Epidermal melanocyte (primary cell): ENCODE data around the gene RNU6-1.

ENCODE experiments used
- DNase-seq: peaks from one replicate; pipeline ENCODE4 v3.0.0; 2011; ENCODE audit warnings: low spot score; ENCODE audit not compliant: insufficient read length

Gene RNU6-1

GRCh38 chr15:67821784-67822440 is 17.9 kb downstream of the RNU6-1 start:
- DNase-seq: no peak

DNA sequence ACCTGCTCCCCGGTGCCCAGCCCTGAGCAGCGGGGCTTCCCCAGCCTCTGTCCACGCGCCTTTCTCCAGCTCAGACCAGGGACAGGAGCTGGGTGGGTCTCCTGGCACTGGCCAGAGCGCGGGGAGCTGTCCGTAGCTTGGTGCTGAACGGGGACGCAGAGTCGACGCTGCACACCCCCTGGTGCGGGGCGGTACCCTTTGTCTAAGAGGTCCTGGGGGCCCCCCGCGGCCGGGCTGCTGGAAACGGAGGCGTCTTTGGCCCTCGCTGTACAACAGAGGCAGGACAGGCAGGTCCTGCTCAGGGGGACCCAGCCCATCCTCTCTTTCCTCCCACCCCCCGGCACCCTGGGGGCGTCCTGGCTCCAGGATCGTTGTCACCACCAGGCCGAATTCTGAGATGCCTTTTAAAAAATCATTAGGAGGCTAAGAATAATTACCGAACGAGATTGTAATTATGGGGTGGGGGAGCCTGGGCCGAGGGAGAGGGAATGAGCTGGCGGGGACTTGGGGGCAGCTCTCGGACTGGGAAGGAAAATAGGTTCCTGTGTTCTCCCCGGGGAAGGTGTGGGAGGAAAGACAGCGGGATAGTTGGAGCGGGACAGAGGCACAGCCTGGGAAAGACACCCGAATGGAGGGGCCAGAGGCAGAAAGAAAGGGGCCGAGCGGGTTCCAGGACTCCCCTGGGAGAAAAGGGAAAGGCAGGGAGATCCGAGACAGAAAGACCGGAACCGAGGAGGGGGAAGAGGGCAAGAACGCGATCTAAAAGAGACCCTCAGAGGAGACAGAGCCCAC is 18.7 kb downstream of the RNU6-1 start:
- DNase-seq: peak; percentile 96

- DNase-seq: no peak
These were observed 19.5 kb downstream of the RNU6-1 start for GRCh38 chr15:67820122-67820991.

GRCh38 chr15:67819636-67820035 is 20.2 kb downstream of the RNU6-1 start:
- no peak for DNase-seq

DNA sequence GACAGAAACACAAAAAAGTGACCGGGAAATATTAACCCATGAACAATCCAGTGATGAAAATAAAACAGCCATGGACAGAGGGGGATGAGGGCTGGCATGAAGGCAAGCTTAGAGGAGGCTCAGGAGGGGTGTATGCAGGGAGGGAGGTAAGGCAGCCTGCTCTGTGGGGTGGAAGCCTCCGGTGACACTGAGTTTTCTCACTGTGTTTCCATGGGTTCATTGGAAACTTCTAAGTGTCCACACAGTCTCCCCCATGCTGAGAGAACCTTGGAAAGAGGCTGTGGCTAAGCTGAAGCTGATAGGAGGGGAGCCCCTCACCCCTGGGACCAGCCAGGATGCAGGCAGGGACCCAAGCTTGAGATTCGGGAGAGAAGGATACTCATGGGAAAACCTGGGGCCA is 21.4 kb downstream of the RNU6-1 start:
- DNase-seq: no peak

DNA sequence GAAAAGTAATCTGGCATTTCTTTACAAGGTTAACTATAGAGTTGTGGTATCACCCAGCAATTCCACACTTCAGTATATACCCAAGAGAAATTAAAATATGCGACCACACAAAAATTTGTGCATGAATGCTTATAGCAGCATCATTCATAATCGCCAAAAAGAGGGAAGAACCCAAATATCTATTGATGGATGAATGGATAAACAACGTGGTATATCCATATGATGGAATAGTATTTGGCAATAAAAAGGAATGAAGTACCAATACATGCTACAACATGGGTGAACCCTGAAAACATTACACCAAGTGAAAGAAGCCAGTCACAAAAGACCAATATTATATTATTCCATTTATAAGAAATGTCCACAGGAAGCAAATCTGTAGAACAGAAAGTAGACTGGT is 23.2 kb downstream of the RNU6-1 start:
- DNase-seq: no peak

- DNase-seq: no peak
These were observed 24.7 kb downstream of the RNU6-1 start for GRCh38 chr15:67815036-67815592.

DNA sequence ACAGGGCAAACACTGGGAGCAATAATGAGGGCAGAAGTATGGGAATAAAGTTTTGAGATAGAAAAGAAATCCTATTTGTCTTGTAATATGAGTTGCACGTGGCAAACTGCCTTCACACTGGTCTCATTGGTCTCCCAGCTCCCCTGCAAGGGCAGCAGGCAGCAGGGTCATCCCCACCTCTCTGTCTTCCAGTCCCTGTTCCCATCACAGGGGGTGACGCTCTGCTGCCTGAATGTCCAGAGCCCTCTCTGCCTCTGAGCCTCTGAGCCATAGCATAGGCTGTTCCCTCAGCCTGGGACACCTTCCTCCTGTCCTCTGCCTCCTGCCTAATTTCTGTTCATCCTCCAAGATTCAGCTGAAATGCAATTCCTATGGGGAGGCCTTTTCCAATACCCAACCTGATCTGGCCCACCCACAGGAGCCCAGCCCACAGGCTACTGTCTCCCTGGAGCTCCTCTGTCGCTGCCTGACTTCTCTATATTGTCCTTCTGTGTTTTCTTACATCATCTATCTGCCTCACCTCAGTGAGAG is 26.7 kb downstream of the RNU6-1 start:
- DNase-seq: no peak

DNA sequence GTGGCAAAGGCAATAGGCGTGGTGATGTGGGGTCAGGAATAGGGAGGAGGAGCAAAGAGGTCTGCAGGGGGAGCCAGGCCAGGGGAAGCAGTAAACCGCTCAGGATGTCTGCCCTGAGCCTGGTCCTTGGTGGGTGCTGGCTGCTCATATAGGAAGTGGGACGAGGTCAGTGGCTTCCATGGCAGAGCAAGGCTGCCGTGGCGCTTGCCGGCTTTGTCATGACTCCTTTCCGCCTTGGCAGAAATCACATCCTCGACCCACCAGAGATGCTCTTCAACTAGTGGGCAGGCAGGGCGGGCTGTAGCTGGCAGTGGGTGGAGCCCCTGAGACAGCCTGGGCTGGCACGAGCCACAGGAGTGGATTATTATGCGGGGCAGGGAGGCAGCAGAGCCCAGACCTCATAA is 27.6 kb downstream of the RNU6-1 start:
- no peak for DNase-seq

DNA sequence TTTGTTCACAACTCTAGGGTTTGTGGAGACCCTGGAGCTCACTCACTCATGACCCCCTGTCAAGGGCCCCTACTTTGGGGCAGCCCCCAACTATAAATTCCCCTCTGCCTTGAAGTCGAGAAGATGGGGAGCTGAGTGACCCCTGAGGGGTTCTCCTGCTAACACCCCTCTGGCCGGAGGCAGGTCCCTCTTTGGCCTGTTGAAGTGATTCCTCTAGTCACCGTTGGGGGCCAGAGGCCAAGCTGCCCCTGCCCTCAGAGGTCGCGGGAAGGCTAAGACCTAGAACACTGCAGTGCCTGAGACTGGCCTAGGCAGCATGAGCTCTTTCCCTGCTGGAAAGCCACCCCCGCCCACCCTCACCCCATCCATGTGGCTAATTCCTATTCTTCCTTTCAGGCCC is 30.0 kb downstream of the RNU6-1 start:
- no peak for DNase-seq

GRCh38 chr15:67809441-67809840 is 30.4 kb downstream of the RNU6-1 start:
- DNase-seq: no peak

GRCh38 chr15:67808821-67809220 is 31.0 kb downstream of the RNU6-1 start:
- no peak for DNase-seq

DNA sequence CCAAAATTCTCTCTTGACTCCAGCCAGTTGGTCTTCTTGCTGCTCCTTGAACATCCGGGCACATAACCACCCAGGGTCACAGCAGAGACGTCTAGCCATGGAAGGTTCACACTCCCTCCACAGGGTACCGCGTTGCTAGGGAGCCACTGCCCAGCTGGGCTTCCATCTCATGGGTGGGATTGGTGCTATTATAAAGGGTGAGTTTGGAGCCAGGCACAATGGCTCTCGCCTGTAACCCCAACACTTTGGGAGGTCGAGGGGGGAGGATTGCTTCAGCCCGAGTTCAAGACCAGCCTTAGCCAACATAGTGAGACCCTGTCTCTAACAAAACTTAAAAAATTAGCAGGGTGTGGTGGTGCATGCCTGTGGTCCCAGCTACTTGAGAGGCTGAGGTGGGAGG is 32.0 kb downstream of the RNU6-1 start:
- DNase-seq: no peak

DNA sequence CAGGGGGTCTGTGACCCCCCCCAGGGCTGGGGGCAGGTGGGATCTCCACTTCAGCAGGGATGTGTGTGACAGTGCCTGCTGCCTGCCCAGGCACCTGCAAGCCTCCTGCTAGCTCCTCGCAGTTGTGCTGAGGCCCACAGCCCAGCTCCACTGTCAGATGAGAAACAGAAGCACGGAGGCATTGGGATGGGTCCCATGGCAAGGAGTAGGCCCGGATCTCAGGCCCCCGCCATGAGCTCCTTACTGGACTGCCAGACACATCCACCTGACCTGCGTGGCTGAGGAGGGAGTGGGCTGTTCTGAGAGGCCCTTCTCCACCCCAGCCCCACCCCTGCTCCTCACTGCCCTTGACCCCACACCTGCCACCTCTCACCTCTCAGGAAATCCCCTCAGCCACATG is 32.7 kb downstream of the RNU6-1 start:
- no peak for DNase-seq

- DNase-seq: no peak
These were observed 33.3 kb downstream of the RNU6-1 start for GRCh38 chr15:67806536-67806935.

DNA sequence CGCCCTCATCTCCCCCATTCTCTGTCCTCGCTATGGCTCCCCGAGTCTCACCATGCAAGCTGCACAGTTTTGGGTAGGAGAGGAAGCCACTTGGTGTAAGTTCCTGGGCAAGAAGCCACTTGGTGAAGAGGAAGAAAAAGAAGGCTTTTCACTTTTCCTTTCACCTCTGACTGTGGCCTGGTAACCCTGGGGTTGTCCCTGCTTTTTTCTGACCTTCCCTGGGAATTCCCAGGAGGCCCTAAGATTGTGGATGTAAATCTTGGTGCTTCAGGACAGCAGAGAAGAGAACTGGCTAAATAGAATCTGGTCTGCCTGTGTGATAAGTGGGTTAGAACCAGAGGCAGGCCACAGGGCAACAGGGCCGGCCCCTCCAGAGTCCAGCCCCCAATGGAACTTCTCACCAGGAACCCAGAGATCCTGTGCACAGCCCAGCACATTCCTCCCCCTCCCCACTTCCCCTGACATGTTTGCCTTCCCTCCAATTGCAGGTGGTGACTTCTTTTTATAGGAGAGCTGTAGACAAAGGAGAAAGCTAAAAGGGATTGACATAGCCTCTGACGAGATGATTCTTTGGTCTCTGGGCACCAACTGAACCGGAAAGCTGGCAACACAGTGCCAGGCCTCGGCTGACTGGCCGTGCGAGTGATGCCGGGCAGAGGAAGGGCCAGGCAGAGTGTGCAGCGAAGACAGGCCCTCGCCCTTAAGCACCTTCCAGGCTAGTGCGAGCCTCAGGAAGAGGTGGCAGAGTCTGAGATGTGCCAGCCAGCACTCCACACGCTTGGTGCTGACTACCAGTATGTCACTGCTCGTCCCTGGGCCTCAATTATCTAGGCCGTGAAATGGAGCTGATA is 34.0 kb downstream of the RNU6-1 start:
- DNase-seq: no peak

DNA sequence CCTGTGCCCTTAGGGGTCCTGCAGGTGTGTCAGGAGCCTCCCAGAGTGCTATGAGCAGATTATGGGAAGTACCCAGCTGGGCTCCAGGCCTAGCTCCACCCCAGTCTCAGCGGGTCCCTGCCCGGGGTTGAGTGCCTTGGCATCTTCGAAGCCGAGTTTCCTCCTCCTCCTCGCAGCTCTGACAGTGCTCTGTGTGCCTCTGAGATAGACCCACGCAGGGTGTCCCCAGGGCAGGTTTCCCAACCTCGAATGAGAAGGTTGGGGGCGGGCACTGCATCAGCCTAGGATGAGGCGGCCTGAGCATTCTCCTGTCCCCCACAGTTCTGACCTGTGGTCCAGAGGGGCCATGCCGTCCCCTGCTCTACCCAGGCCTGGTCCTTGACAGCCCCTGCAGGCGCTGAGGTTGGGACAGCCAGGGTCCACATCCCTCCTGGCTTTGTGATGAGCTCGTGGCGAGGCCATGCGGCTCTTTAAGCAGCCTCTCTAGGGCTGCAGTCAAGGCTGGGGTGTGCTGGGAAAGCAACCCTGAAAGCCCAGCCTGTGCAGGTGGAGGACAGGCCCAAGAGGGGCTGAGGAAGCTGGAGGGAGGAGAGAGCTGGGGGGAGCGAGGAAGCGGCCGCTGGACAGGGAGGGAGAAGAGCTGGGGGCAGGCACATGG is 34.7 kb downstream of the RNU6-1 start:
- no peak for DNase-seq

DNA sequence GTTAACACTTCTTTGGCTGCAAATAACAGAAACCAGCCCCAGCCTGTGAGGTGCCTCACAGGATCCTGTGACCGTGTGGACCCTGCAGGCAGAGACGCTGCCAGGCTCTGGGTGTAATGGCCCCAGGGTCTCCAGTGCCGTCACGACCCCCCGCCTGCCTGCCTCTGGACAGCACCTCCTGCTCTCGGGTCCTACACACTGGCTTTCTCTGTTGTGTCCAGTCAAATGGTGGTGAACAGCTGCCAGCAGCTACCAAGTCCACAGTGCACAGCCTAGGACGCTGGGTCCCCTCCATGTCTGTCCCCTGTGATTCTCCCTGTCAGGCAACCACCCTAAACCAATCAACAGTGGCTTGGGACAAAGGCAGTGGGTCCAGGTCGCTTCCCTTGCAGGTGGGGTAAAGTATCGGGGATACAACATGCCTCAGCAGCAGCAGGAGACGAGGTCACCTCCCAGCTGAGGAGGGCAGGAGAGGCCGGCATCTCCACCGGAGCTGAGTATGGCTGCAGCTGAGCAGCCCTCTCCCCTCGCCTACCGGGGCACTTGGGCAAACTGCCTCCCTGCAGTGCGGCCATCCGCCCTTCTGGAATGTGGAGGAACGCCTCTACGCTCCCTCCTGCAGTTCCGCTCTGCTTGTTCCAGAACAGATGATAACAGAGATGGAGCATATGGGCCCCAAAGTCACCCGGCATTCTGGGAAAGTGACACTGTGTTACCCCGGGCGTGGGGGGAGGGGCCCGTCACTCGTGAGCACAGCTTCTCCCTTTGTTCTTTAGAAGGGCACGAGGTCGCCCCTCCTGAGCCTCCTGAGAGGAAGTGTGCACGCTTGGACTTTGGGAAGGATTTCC is 35.6 kb downstream of the RNU6-1 start:
- DNase-seq: no peak

GRCh38 chr15:67803299-67803698 is 36.5 kb downstream of the RNU6-1 start:
- no peak for DNase-seq
